Esophagus muscularis mucosa (tissue), 4 donors: ENCODE measurements around the gene PRDX4. TPM values are rescaled to one million over a fixed set of nuclear protein-coding genes. Genes with fewer than 3 reads are reported as not detected.
"Not testable (repeated sequence)": the region's sequence is repeated elsewhere in the genome, so short reads cannot be mapped to it uniquely, and the experiment has no call there.

Experiments
- DNase-seq: peaks from one replicate; pipeline ENCODE4 v3.0.0-alpha.2; 2017; ENCODE audit errors: extremely low spot score
- H3K27ac ChIP-seq, 4 donors: fragments of 200-600 bp; sonication (generic); replicated peaks in 1 of 4; 1 replicate in 3 of 4; 2 replicates in 1 of 4; pipeline ENCODE4 v1.5.1; 2016 to 2019; ENCODE audit warnings: mild to moderate bottlenecking in 1 of 4
- H3K27me3 ChIP-seq, 4 donors: fragments of 200-600 bp; sonication (generic); one replicate each; pipeline versions ENCODE4 v1.5.1 to v1.6.0; 2016 to 2019
- H3K36me3 ChIP-seq, 4 donors: fragments of 200-600 bp; sonication (generic); one replicate each; pipeline ENCODE4 v1.5.1; 2016 to 2019
- H3K4me1 ChIP-seq, 4 donors: fragments of 200-600 bp; sonication (generic); one replicate each; pipeline ENCODE4 v1.5.1; 2016 to 2019
- H3K4me3 ChIP-seq, 4 donors: fragments of 200-600 bp; sonication (generic); 1 replicate in 2 of 4; 2 replicates in 2 of 4; pipeline ENCODE4 v1.5.1; 2016 to 2019; ENCODE audit warnings: mild to moderate bottlenecking in 4 of 4, moderate library complexity in 1 of 4
- H3K9me3 ChIP-seq, 4 donors: fragments of 200-600 bp; sonication (generic); 1 replicate in 3 of 4; 2 replicates in 1 of 4; pipeline ENCODE4 v1.5.1; 2016 to 2019
- CTCF ChIP-seq, 3 experiments: fragments of 200-600 bp in 2 of 3; fragments of 450-650 bp in 1 of 3; sonication (generic) in 2 of 3; IDR thresholded peaks; one replicate each; pipeline ENCODE4 v1.5.1; 2017 to 2019; ENCODE audit warnings: antibody characterized with exemption in 3 of 3, mild to moderate bottlenecking in 2 of 3, moderate library complexity in 1 of 3
- EP300 ChIP-seq: sonication (generic); formaldehyde crosslinking; IDR thresholded peaks from one replicate; pipeline ENCODE4 v1.6.1; 2017; ENCODE audit warnings: antibody characterized with exemption
- POLR2A ChIP-seq: fragments of 450-650 bp; IDR thresholded peaks from one replicate; pipeline ENCODE4 v1.6.1; 2017; ENCODE audit warnings: antibody characterized with exemption, moderate library complexity, mild to moderate bottlenecking, low read depth
- POLR2AphosphoS5 ChIP-seq, 2 donors: sonication (generic); formaldehyde crosslinking; IDR thresholded peaks; one replicate each; pipeline ENCODE4 v1.6.1; 2017; ENCODE audit warnings: antibody characterized with exemption in 2 of 2
- WGBS: methylation state at CpG from one replicate; pipeline ENCODE4 v1.1.5; 2018; 5-methylcytosine and 5-hydroxymethylcytosine counted together
- intact Hi-C: fragments of 100-400 bp; cut with DNase I; formaldehyde crosslinking; loops from one replicate; pipeline ENCODE4 v1.15.1; 2023
- total RNA-seq, 4 donors: library from RNA; depleted of rRNA; stranded (reverse); fragments of >200 nt; gene quantifications; one replicate each; pipeline versions ENCODE4 v1.1.0 to v1.2.1, GENCODE V29; 2016

Gene PRDX4
- total RNA-seq, 4 donors from 2014 or later = 64.6 to 120 (median 90.3) TPM

GRCh38 chrX:23656091-23656490 is 11.2 kb upstream of the PRDX4 start:
- no peaks in the 10 kb centered on the region for H3K9me3 ChIP-seq
- TF ChIP-seq POLR2A = no peak
- TF ChIP-seq POLR2AphosphoS5 (IDR thresholded peaks at IDR 0.05) = no peak
- no peak for TF ChIP-seq EP300
- no peak for TF ChIP-seq CTCF (IDR thresholded peaks at IDR 0.05)
- no peak for DNase-seq
- 53% methylated on average over 5 of the region's 5 CpGs for WGBS
- intact Hi-C loops = no loop called here
- H3K4me3 ChIP-seq = no peak overlapping the region
- H3K36me3 ChIP-seq = no peaks in the 10 kb centered on the region
- H3K27ac ChIP-seq = no peak overlapping the region
- peaks cover 0 to 8% (median 3%) of the 10 kb centered on the region in 4 donors for H3K4me1 ChIP-seq
- no peaks in the 10 kb centered on the region for H3K27me3 ChIP-seq

- H3K9me3 ChIP-seq = no peaks in the 10 kb centered on the region
- no peak overlapping the region for H3K27ac ChIP-seq
- TF ChIP-seq CTCF (IDR thresholded peaks at IDR 0.05) (no peak), EP300 (no peak)
- WGBS = 54% methylated on average over 3 of the region's 3 CpGs
- H3K4me3 ChIP-seq = no peak overlapping the region
- peaks cover 0 to 8% (median 3%) of the 10 kb centered on the region in 4 donors for H3K4me1 ChIP-seq
- no peaks in the 10 kb centered on the region for H3K27me3 ChIP-seq
- no peak for DNase-seq
- intact Hi-C loops = no loop called here
- H3K36me3 ChIP-seq = no peaks in the 10 kb centered on the region
These were observed 10.6 kb upstream of the PRDX4 start for GRCh38 chrX:23656684-23657083.

GRCh38 chrX:23659339-23659738 is 8.0 kb upstream of the PRDX4 start:
- 78% methylated on average over 4 of the region's 4 CpGs for WGBS
- intact Hi-C loops = no loop called here
- Histone ChIP-seq H3K27ac (no peak overlapping the region), H3K4me3 (no peak overlapping the region), H3K4me1 (peaks cover 0 to 8% (median 3%) of the 10 kb centered on the region in 4 donors), H3K27me3 (no peaks in the 10 kb centered on the region), H3K9me3 (no peaks in the 10 kb centered on the region), H3K36me3 (no peaks in the 10 kb centered on the region)
- no peak for DNase-seq
- TF ChIP-seq CTCF (IDR thresholded peaks at IDR 0.05) = no peak

- DNase-seq, intact Hi-C loops, H3K4me3 ChIP-seq, H3K27me3 ChIP-seq, H3K27ac ChIP-seq, H3K9me3 ChIP-seq, H3K36me3 ChIP-seq, H3K4me1 ChIP-seq: not testable (repeated sequence)
- 63% methylated on average over 8 of the region's 8 CpGs for WGBS
These were observed 7.1 kb upstream of the PRDX4 start for GRCh38 chrX:23660083-23660765.

GRCh38 chrX:23660766-23661132 is 6.5 kb upstream of the PRDX4 start:
- Histone ChIP-seq H3K4me1 (peaks cover 0 to 8% (median 1%) of the 10 kb centered on the region in 4 donors), H3K9me3 (no peaks in the 10 kb centered on the region), H3K4me3 (no peak overlapping the region), H3K36me3 (no peaks in the 10 kb centered on the region), H3K27ac (no peak overlapping the region), H3K27me3 (no peaks in the 10 kb centered on the region)
- WGBS = 94% methylated on average over 2 of the region's 2 CpGs
- intact Hi-C loops = no loop called here
- no peak for TF ChIP-seq POLR2AphosphoS5 (IDR thresholded peaks at IDR 0.05)
- no peak for TF ChIP-seq CTCF (IDR thresholded peaks at IDR 0.05)
- no peak for TF ChIP-seq EP300
- TF ChIP-seq POLR2A = no peak
- DNase-seq = no peak
